Cerebellar cortex (tissue), 1 donor: ENCODE results near the gene MRPS18A.

ENCODE experiments used
- DNase-seq: peaks from one replicate; pipeline ENCODE4 v3.0.0-alpha.2; 2015; ENCODE audit warnings: low spot score

The MRPS18A gene

DNA sequence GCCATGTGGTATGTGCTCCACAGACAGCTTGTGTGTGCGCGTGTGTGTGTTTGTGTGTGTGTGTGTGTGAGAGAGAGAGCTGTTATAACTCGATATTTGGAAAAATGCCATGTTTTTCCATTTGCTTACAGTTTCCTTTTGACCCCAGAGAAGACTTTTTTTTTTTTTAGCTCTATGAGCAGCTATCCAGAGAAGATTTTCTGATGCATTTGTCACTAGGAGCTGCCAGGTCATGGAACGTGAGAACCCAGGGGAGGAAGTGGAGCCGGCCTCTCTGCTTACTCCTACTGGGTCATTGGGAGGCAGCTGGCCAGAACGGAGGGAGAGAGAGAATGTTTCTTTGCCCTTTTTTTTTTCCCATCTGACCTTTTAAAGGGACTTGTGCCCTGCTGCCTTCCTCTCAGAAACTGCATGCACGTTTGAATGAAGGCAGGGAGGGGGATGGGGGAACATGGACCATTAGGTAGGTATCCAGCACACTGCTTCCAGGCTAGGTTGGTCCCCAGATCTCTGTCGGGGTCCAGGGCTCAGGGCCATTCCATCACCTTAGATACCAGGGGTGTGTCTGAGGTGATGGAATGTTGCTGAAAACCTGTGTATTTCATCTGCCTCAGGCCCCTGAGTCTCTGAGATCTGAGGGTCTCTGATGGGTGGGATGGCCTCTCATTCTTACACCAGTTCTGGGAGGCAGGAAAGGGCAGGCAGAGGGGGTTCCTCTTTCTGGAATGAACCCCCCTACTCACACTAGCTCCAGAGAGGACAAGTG lies 11.2 kb upstream of the MRPS18A start:
- DNase-seq: no peak

DNA sequence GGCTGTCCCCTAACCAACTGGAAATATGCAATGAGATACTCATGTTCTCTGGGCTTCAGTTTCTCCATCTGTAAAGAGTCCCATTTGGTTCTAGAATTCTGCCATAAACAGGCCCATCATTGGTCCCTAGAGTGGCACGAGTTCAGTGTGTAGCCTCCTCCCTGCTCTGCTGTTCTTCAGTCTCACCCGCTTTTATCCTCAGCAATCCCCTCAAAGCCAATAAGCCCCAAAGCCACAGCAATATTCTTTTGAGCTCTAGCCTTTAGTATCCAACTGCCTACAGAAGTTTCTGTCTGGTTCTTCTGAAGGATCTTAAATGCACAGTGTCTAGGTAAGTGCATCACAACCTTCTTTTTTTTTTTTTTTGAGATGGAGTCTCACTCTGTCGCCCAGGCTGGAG lies 9.8 kb upstream of the MRPS18A start:
- no peak for DNase-seq

DNA sequence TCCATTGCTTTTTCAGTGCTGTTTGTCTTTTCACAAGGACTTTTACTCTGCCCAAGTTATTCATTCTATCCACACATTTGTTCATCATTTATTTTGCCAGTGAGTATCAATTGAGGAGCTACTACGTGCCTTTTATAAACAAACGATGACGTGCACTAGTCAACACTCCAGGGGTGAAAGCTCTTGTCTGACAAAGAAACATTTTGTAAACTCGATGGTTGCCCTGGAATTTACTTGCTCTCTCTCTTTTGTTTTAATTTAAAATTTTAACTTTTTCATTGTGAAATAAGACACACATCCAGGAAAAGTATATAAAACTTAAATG lies 8.3 kb upstream of the MRPS18A start:
- no peak for DNase-seq

DNA sequence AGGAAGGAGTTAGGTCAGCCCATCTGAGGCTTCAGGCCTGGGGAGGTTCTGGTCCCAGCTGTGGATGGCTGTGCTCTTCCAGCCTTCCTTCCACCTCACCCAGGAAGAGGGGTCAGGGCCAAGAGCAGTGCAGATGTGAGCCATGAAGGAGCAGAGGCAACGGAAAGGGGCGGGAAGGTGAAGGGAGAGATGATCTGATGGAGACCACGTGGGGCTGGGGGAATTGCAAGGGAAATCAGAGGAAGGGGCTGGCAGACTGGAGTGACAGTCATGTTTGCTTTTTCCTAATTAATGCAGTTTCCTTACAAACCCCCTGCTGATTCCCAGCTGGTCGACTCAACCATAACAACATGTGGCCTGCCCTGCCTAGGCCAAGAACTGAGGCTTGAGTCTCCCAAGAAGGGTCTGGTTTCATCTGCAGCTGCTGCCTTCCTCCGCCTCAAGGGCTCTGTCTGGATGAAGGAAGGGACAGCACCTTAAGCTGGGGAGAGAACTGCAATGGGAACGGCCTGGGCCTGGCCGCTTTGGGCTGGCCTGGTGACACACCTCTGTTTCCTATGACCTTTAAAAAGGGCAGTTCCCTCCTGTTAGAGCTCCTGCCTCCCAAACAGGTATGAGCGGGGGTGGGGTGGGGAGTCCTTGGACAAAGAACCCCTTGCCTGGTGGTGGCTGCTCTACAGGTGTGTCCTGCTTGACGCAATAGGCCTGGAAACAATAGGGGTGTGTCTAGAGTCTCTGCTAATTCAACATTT lies 7.8 kb upstream of the MRPS18A start:
- no peak for DNase-seq

DNA sequence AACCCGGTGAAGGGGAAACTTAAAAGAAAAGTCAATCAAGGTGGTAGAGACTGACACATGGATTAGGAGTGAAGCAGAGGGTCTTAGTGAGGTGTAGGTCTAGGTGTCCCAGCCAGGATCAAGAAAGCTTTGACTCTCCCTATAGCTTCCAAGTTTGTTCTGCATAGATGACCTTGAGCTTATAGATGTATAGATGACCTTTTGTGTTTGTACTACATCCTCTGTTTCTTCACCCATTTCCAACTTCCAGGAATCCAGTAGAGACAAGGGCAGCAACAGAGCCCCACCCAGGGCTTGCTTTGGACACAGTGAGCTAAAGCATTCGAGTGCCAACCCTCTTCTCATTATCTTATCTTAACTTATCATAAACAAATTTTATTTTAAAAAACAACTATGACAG lies 1.8 kb upstream of the MRPS18A start:
- no peak for DNase-seq

DNA sequence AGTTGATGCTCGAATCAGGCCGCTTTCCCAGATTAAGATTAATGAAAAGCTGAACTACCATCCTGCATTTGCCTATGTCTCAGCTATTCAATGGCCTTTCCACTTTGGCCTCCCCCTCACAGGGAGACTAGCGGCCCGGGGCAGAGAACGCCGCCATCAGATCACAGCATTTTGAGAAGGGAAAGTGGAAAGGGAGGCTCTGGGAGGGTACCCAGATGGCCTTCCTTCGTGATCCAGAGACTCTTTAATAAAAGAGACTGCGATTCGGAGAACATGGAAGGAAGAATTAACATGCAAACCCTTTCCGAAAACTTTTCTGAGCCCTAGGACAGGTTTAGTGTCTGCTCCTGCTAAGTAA lies 533 bp downstream of the MRPS18A start:
- no peak for DNase-seq

DNA sequence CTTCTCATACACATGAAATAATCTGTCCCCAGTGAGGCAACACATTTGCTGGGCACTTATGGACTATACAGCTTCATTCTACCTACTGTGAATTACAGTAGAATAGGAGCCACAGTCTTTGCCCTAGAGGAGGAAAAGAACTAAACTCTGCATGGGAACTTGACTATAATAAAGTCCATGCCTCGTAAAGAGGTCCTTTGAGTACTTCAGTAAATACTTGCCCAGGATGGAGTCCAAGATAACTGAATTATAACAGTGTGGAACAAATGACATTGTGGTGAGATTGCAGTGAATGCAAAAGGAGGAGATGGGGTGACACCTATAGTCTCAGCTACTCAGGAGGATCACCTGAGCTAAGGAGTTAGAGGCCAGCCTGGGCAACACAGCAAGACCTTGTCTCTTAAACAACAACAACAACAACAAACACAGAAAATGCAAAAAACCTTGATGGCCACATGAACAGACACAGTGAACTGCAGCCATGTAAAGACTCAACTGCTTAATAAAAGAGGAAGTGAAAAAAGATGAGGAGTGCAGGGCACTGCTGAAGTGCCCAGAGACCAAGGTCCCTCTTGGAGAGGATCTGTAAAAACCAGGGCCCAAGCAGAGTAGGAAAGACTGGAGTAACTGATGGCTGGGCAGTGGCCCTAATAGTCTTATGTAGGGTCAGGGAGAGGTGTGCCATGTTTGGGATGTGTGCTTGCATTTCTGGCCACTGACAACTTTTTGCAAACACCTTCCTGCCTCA lies 3.7 kb downstream of the MRPS18A start:
- DNase-seq: no peak

DNA sequence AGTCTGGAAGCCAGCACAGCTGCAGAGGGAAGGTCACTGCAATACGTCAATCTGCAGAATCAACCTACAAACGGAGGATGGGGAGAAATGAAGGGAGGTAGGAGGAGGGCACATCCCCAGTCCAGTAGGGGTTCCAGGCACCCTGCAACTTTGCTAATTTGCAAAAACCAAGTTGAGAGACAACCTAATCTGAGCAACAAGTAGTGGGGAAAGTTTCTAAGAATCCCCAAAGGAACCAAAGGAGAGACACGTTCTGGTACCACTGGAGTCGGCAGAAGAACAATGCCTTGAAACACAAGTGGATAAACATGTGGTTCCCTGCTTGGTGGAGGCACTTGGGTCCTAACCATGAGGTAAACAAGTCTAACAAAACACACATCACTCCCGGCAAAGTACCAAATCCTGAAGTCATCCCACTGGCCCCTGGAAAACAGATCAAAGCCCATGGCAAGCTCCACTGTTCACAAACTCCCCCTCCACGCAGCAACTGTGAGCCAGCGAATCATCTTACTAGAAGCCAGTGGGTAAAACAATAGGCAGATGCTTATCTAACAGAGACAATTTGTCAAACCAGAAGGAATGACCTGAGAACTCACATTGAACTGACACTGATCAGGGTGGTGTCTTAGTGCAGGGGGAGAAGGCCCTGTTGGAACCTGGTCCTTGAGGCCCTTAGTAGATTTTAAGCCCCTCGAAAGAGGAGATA lies 4.7 kb downstream of the MRPS18A start:
- DNase-seq: no peak

DNA sequence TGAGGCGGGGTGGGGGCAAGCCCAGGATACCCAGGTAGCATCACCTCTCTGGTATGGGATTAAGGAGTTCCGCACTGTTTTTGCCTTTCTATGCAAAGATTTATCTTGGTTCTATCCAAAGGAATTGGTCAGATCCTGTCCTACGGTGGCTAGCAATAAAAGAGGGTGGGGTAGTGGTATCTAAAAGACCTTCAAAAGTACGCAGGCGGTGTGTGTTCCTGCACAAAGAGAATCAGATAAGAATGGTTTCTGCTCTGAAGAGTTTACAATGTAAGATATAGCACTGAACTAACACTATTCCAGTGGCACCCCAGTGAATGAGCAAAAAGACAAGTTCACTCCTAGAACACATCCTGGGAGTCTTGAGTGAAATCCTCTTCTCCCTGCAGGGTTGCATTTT lies 6.3 kb downstream of the MRPS18A start:
- no peak for DNase-seq

DNA sequence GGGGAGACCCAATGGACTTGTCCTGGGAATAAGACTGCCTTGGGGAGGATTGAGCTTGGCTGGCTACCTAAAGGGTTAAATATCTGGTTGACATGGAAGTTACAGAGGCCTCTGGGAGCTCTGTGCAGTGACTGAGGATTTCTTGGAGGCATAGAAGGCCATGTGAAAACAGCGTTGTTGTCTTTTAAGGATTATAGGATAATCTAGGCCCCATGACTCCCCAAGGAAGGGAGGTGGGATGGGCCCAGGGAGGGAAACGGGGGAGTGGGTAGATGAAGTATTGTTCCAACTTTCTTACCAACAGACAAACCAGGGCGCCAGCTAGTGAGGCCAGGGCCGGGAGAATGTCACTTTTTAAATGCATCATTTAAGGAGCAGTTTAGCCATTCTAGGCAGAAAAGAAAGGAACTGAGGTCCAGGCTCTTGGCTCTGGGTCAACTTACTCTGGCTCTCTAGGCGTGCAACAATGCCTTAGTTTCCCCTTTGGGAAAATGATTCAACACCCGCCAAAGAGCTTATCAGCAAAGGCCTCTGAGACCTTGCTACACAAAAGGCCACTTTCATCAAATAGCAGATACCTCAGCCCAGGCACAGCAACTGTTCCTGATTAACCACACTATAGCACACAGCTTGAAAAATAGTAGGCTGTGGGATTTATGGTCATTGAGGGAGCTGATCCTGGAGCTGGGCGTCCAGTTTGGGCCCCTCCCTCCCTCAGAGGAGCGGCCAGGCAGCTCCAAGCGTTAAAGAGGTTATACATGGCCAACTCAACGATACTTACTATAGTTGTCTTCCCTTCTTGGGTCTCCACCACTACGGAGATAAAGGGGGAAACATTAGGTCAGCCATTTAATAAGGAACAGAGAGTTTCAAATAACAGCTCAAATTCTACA lies 7.0 kb downstream of the MRPS18A start:
- no peak for DNase-seq

DNA sequence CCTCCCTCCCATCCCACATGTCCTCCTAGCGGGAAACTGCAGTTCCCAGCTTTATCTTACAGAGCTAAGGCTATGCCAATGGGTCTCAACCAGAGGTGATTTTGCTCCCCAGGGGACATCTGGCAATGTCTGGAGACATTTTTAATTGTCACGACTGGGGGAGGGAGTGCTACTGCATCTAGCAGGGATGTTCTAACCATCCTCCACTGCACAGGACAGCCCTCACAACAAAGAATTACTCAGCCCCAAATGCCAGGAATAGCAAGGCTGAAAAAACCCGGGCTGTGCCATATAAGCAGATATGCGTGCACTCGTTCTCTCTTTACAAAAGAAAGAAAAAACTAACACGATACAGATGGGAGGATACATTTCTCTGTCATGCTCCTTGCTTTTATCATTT lies 8.5 kb downstream of the MRPS18A start:
- DNase-seq: no peak

DNA sequence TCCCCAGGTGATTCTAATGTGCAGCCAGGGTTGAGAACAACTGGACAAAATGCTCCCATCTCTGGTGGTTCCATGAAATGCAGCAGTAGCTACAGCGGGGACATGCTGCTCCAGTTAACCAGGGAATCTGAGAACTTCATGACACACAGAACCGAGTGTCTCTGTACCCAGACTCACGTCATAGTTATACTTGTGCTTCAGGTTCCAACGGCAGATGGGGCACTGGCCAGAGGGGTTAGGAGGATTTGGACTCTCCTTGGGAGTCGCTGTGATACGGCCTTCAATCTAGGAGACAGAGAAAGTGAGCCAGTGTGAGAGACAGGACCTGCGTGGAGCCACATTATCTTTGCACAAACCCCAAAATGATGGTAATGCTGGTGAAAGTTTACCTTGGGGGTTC lies 9.2 kb downstream of the MRPS18A start:
- DNase-seq: no peak

DNA sequence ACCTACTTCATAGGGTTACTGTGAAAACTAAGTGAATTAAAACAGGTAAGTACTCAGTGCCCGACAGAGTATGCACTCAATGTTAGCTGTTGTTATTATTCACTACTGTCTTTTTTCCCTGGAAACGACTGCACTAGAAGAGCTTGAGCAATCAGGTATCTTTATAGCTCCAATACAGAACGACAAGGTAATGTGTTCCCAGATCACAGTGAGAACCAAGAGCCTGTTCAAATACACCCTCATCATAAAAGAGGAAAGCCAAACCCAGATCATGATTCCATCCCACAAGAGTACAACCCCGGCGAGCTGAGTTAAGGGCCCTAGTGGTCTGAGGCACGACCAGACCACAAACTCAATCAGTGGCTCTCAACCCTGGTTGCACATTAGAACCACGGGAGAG lies 9.8 kb downstream of the MRPS18A start:
- DNase-seq: no peak

DNA sequence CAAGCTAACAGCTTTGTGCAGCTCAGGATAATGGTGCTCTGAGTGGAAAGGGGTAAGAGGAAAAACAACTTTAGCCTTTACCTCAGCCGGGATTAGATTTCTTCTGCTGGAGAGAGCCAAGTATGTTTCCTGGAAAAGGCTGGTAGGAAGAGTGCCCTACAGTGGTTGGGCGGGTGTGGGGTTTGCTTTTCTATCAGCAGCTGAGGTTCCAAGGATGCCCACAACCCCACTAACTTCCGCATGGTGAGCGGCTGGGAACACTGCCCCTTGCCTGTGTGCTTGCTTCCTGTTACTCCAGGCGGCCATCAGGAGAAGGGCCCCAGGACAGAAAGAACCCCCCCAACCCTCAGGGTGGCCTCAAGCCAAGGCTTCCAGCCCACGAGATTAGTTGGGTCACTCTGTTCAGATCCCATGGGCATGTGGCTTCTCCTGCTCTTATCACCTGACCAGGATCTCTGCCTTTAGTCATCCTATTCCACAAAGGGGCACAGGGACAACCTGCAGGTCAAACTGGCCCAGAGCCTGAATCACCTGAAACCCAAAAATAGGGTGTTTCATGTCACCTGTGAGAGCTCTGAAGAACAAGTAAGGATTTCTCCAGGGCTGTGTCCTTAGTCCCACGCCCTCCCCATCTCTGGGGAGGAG lies 10.5 kb downstream of the MRPS18A start:
- no peak for DNase-seq

DNA sequence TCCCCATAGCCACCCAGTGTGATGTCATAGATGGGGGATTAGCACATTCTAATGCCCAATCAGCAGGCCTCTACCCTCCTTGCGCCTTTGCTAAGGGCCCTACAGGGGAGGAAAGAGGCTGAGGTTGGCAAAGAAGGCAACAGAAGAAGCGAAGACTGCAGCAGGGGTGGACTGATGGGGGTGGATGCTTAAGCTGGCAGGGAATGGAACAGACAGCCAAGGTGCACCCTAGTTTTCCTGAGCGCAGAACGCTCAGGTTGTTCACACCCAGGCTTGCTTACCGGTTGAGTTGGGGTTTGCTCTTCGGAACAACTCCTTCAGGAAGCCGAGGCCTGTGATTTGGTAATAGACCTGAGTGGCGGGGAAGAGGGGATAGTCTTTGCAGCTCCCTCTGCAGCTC lies 12.7 kb downstream of the MRPS18A start:
- no peak for DNase-seq

DNA sequence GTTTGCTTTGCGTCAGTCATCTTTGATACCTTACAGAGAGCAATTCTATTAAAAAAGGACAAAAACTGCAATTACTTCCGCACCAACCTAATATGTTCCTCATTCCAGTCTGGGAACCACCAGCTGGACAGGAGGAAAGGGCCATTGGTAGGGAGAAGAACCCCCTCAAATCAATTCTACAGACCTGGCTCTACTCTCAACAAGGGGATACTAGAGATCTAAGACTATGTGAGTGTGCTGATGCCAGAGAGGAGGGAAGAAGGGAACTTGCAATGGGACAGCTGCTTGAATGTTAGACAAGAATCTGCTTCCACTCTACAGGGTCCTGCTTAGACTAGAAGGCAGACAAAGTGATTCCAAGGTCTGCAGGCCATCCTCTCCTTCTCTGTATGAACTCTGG lies 13.3 kb downstream of the MRPS18A start:
- DNase-seq: peak; percentile 4

DNA sequence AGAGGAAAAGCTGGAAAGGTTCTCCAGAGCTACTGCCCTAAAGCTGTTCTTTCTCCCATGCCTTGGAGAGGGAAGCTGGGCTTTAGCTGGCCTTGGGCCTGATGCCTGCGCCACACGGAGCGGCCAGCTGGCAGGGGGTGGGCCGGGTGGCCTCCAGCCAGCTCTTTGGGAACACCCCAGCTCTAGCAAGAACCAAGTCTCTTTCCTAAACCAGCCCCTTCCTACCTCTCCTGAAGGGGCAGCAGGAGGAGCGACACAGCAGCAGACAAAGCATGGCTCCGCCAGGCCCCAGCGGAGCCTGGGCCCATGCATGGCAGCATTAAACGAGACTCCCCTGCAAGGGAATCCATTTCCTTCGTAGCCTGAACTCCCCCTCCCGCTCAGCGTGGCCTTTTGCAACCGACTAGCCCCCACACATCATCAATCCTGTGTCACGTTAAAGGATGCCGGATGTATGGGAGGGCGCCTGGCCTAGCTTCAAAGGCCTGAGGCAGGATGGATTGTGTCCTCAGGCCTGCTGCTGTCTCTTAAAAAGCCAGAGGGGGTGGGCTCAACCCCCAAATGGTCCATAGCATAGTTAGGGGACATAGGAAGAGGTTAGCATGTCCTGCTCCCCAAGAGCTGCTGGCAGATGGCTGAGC lies 14.0 kb downstream of the MRPS18A start:
- peak; percentile 75 for DNase-seq

DNA sequence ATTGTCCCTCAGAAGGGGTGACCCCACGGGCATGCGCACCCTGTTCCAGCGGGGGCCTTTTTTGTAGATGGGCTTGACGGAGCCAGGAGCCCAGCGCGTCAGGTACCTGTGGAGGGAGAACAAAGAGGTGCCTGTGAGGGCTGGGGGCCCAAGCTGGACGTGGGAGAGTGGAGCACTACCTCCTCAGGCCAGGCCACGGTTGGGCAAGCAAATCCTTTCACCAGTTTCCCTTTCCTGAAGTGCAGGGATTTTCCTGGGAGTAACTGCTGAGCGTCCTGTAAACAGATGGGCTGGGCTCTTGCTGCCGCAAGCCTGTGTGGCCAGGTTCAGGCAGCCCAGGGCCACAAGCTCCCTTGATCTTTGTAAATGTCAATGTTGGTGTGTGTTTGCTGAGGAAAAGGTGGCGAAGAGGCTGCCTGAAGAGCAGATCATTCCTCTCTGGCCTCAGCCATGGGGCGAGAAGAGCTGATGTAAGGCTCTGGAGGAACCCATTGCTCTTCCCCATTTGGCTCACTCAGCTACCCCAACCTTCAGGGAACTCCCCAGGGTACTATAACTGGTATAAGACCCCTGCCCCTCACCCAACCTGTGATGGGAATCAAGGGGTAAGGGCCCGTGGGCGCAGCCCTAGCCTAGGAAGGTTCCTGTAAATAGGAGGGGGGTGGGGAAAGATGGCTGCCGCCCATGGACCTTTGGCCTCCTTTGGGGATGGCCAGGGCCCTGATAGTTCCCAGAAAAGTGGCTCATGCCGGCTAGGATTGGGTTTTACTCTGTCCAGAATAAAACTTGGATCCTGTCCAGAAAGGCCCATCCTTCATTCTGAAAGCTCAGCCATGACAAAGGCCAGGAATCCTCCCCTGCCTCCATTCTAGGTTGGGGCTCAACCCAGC lies 15.5 kb downstream of the MRPS18A start:
- no peak for DNase-seq

DNA sequence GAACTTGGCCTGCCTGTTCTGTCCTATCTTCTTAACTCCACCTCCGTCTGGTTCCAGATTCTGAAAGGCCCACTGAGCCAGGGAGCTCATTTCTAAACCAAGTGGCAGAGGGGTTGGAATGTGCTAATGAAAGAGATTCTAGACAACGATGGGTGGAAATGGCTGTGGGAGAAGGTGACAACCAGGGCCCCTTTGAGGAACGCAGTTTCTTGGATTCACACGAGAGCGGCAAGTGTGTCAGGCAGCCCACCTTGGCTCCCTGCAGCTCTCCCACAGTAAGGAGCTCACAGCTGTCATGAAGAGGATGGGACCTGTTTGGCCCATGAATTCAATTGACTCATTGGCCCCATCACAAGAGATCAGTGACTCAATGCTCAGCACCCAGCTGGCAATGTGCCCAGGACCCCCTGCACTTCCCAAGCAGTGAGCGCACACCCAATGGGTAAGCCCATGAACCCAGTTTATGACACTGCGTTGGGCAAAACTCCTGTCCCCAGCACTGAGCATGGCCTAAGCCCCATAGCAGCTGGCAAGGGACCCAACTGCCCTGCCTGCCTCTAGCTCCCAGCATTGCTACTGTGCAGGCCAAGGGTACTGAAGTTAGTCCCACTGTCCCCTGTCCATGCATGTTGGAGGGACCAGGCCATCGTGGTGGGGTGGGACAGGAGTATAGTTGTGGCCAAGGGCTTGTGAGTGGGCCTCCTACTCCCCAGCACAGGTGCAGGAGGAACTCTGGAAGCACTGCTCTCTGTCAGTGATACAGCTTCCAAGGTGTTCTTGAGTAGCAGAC lies 16.4 kb downstream of the MRPS18A start:
- no peak for DNase-seq
